ENCODE results near the gene HPCAL1. TPM values are rescaled to one million over a fixed set of nuclear protein-coding genes. Genes with fewer than 3 reads are reported as not detected.

HPCAL1 gene
- total RNA-seq, 3 donors from 2014 or later (not counting 1 experiment from before 2014, with no cell fraction given): 31.1 to 45.2 (median 39.8) TPM

DNA sequence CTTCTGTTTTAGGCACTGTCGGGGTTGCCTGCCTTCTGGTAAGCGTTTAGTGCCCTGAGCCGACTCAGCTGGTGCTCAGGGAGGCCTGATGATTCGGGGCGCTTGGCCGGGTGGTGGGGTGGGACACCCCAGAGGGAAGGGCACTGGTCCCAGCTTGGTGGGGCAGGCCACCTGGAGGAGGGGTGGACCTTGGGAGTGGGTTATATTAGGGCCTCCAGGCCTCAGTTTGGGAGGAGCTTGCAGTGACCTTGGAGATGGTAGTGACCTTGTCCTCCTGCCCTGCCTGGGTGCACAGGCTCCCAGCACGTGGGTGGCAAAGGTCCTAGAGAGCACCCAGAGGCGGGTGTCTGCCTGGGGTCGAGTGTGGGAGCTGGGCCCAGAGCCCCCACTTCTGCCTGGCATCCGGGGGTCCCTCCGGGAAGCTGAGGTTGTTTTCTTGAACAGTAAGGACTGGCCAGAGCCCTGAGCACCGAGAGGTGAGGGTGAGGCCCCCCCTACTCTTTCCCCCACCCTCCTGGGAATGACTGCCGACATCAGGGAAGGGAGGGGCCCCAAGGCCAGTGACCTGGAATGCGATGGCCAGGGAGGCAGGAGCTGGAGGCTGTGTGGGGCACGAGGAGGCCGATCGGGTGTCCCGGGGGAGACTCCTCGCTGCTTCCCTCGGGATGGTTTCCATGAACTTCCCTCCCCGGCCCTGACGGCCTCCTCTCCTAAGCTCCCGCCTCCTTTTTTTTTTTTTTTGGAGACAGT, 61.3 kb downstream of the HPCAL1 start:
- intact Hi-C loops (cut with micrococcal nuclease): no loop called here
- no peaks in the 10 kb centered on the region for H3K27me3 Mint-ChIP-seq (ENCODE audit: low read depth in 2 of 2)
- H3K27ac ChIP-seq (ENCODE audit: low read length): no peak overlapping the region
- H3K27me3 ChIP-seq (ENCODE audit: control insufficient read depth, insufficient read depth, low read length): no peaks in the 10 kb centered on the region
- WGBS (ENCODE audit: insufficient coverage): 93% methylated on average over 23 of the region's 23 CpGs
- DNase-seq: no peak
- ATAC-seq: no peak
- no peaks in the 10 kb centered on the region for H3K9me3 Mint-ChIP-seq
- no peak overlapping the region for H3K4me3 Mint-ChIP-seq
- H3K4me1 Mint-ChIP-seq: peaks cover 9 to 25% of the 10 kb centered on the region in 2 donors
- peaks cover 5% of the 10 kb centered on the region for H3K4me1 ChIP-seq (ENCODE audit: control insufficient read depth, insufficient read depth, low read length)
- no peaks in the 10 kb centered on the region for H3K36me3 Mint-ChIP-seq
- no peak overlapping the region for H3K27ac Mint-ChIP-seq
- TF ChIP-seq, protein P1, sequence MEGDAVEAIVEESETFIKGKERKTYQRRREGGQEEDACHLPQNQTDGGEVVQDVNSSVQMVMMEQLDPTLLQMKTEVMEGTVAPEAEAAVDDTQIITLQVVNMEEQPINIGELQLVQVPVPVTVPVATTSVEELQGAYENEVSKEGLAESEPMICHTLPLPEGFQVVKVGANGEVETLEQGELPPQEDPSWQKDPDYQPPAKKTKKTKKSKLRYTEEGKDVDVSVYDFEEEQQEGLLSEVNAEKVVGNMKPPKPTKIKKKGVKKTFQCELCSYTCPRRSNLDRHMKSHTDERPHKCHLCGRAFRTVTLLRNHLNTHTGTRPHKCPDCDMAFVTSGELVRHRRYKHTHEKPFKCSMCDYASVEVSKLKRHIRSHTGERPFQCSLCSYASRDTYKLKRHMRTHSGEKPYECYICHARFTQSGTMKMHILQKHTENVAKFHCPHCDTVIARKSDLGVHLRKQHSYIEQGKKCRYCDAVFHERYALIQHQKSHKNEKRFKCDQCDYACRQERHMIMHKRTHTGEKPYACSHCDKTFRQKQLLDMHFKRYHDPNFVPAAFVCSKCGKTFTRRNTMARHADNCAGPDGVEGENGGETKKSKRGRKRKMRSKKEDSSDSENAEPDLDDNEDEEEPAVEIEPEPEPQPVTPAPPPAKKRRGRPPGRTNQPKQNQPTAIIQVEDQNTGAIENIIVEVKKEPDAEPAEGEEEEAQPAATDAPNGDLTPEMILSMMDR (IDR thresholded peaks at IDR 0.05): no peak
- no peaks in the 10 kb centered on the region for H3K9me3 ChIP-seq (ENCODE audit: control insufficient read depth, insufficient read depth, low read length)
- no peak overlapping the region for H3K4me3 ChIP-seq (ENCODE audit: low read length)
- peaks cover under 1% of the 10 kb centered on the region for H3K36me3 ChIP-seq (ENCODE audit: control insufficient read depth, insufficient read depth, low read length)

DNA sequence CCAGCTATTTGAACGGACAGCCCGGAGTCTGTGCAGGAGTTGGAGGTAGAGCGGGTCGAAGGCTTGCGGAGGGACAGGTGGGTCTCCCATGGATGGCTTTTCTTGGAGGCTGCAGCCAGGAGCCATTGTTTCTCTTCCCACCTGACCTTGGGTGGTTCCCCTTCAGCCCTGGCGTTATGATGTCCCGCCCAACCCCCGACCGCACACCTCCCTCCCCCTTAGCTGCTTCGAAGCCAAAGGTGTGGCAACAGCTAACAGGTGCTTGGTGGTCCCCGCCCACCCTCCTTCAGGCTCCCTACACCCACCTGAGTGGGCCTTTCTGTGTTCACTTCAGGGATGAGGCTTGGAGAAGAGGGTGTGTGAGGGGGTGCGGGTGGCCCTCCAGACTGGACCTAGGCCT, 62.7 kb downstream of the HPCAL1 start:
- no peaks in the 10 kb centered on the region for H3K9me3 Mint-ChIP-seq
- Histone ChIP-seq H3K36me3 (ENCODE audit: control insufficient read depth, insufficient read depth, low read length) (no peaks in the 10 kb centered on the region), H3K4me3 (ENCODE audit: low read length) (no peak overlapping the region), H3K4me1 (ENCODE audit: control insufficient read depth, insufficient read depth, low read length) (peaks cover 5% of the 10 kb centered on the region), H3K27me3 (ENCODE audit: control insufficient read depth, insufficient read depth, low read length) (no peaks in the 10 kb centered on the region), H3K27ac (ENCODE audit: low read length) (no peak overlapping the region), H3K9me3 (ENCODE audit: control insufficient read depth, insufficient read depth, low read length) (no peaks in the 10 kb centered on the region)
- no peak overlapping the region for H3K4me3 Mint-ChIP-seq
- WGBS (ENCODE audit: insufficient coverage): 96% methylated on average over 11 of the region's 12 CpGs
- intact Hi-C loops (cut with micrococcal nuclease): no loop called here
- H3K27me3 Mint-ChIP-seq (ENCODE audit: low read depth in 2 of 2): no peaks in the 10 kb centered on the region
- H3K36me3 Mint-ChIP-seq: no peaks in the 10 kb centered on the region
- TF ChIP-seq, protein P1 (IDR thresholded peaks at IDR 0.05): no peak
- H3K27ac Mint-ChIP-seq: no peak overlapping the region
- DNase-seq (no peak), ATAC-seq (no peak)
- H3K4me1 Mint-ChIP-seq: peaks cover 16 to 37% of the 10 kb centered on the region in 2 donors

DNA sequence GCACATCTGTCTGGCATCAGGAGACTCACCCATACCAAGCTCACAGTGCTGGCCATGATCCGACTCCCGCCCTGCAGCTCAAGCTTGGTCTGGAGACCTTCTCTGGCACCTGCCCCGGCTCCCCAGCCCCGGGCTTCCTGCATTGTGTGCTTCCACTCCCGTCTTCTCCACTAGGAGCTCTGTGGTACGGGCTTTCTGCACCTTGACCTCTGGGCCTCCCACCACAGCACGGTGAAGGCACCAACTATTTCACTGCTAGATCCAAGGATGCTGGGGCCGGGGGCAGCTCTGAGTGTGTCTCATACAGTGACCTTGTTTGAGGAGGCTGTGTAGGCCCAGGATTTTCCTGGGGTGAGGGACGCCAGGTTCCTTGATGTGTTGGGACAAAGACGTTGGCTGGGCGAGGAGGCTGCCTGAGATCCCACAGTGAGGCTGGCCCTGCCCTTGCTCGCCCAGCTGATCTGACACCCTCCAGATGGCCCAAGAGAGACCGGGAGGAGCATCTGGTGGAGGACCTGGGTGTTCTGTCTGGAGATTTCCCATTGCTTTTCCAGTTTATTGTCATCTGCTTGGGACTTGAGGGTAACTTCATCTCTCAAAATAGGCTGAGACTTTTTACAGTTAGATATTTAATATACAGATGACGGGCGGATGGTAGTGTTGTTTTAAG, 64.0 kb downstream of the HPCAL1 start:
- Mint-ChIP-seq H3K27me3 (ENCODE audit: low read depth in 2 of 2) (no peaks in the 10 kb centered on the region), H3K4me1 (peaks cover 19 to 43% of the 10 kb centered on the region in 2 donors), H3K4me3 (no peak overlapping the region), H3K9me3 (no peaks in the 10 kb centered on the region), H3K36me3 (no peaks in the 10 kb centered on the region), H3K27ac (no peak overlapping the region)
- Histone ChIP-seq H3K27me3 (ENCODE audit: control insufficient read depth, insufficient read depth, low read length) (no peaks in the 10 kb centered on the region), H3K4me3 (ENCODE audit: low read length) (no peak overlapping the region), H3K36me3 (ENCODE audit: control insufficient read depth, insufficient read depth, low read length) (no peaks in the 10 kb centered on the region), H3K9me3 (ENCODE audit: control insufficient read depth, insufficient read depth, low read length) (no peaks in the 10 kb centered on the region), H3K4me1 (ENCODE audit: control insufficient read depth, insufficient read depth, low read length) (peaks cover 5% of the 10 kb centered on the region), H3K27ac (ENCODE audit: low read length) (no peak overlapping the region)
- TF ChIP-seq, protein P1 (IDR thresholded peaks at IDR 0.05): no peak
- ATAC-seq (no peak), DNase-seq (no peak)
- WGBS (ENCODE audit: insufficient coverage): 91% methylated on average over 13 of the region's 15 CpGs
- intact Hi-C loops (cut with micrococcal nuclease): no loop called here
